ENCODE results near the gene NT5DC1.

The NT5DC1 gene

GRCh38 chr6:116100419-116101301 lies at the start of gene NT5DC1:
Gene NT5DC1, plus strand, starts transcription at chr6:116100853. Its CDS starts 78 bp downstream, at chr6:116100931.
- peak; percentile 58 for DNase-seq (ENCODE audit: low read depth)

GRCh38 chr6:116051244-116051643 lies 49.4 kb upstream of the NT5DC1 start:
- no peak for DNase-seq (ENCODE audit: low read depth)

GRCh38 chr6:116055513-116055912 lies 45.1 kb upstream of the NT5DC1 start:
- no peak for DNase-seq (ENCODE audit: low read depth)

- DNase-seq (ENCODE audit: low read depth) = no peak
Observed at GRCh38 chr6:116057766-116058165, 42.9 kb upstream of the NT5DC1 start.

GRCh38 chr6:116059713-116060571 lies 40.7 kb upstream of the NT5DC1 start:
- no peak for DNase-seq (ENCODE audit: low read depth)

- no peak for DNase-seq (ENCODE audit: low read depth)
Observed at GRCh38 chr6:116060572-116061283, 39.9 kb upstream of the NT5DC1 start, which contains the start of gene FRK. Gene FRK, minus strand, starts transcription at chr6:116060891. Its CDS starts 580 bp downstream, at chr6:116060311.

- no peak for DNase-seq (ENCODE audit: low read depth)
Observed at GRCh38 chr6:116062496-116062895, 38.2 kb upstream of the NT5DC1 start.

GRCh38 chr6:116064666-116065065 lies 36.0 kb upstream of the NT5DC1 start:
- DNase-seq (ENCODE audit: low read depth) = no peak

- no peak for DNase-seq (ENCODE audit: low read depth)
Observed at GRCh38 chr6:116066789-116067188, 33.9 kb upstream of the NT5DC1 start.

- no peak for DNase-seq (ENCODE audit: low read depth)
Observed at GRCh38 chr6:116070101-116070500, 30.6 kb upstream of the NT5DC1 start.

- DNase-seq (ENCODE audit: low read depth) = no peak
Observed at GRCh38 chr6:116070616-116071389, 29.9 kb upstream of the NT5DC1 start.

GRCh38 chr6:116072368-116072767 lies 28.3 kb upstream of the NT5DC1 start:
- no peak for DNase-seq (ENCODE audit: low read depth)

- peak; percentile 58 for DNase-seq (ENCODE audit: low read depth)
Observed at GRCh38 chr6:116073765-116074440, 26.8 kb upstream of the NT5DC1 start.

GRCh38 chr6:116074732-116075390 lies 25.8 kb upstream of the NT5DC1 start:
- no peak for DNase-seq (ENCODE audit: low read depth)

- DNase-seq (ENCODE audit: low read depth) = no peak
Observed at GRCh38 chr6:116078522-116078921, 22.1 kb upstream of the NT5DC1 start.

- DNase-seq (ENCODE audit: low read depth) = no peak
Observed at GRCh38 chr6:116078945-116079344, 21.7 kb upstream of the NT5DC1 start.

GRCh38 chr6:116083052-116083451 lies 17.6 kb upstream of the NT5DC1 start:
- no peak for DNase-seq (ENCODE audit: low read depth)

- no peak for DNase-seq (ENCODE audit: low read depth)
Observed at GRCh38 chr6:116084284-116084683, 16.4 kb upstream of the NT5DC1 start.

- no peak for DNase-seq (ENCODE audit: low read depth)
Observed at GRCh38 chr6:116087437-116088027, 13.1 kb upstream of the NT5DC1 start.

GRCh38 chr6:116088946-116089345 lies 11.7 kb upstream of the NT5DC1 start:
- no peak for DNase-seq (ENCODE audit: low read depth)
